GF-D8 (cell line): ENCODE measurements around the gene FCRLB.
"Not testable (repeated sequence)": the region's sequence is repeated elsewhere in the genome, so short reads cannot be mapped to it uniquely, and the experiment has no call there.

Experiments
- DNase-seq: peaks from one replicate; lab custom pipeline; 2025; lab: John Stamatoyannopoulos, UW

The FCRLB gene

DNA sequence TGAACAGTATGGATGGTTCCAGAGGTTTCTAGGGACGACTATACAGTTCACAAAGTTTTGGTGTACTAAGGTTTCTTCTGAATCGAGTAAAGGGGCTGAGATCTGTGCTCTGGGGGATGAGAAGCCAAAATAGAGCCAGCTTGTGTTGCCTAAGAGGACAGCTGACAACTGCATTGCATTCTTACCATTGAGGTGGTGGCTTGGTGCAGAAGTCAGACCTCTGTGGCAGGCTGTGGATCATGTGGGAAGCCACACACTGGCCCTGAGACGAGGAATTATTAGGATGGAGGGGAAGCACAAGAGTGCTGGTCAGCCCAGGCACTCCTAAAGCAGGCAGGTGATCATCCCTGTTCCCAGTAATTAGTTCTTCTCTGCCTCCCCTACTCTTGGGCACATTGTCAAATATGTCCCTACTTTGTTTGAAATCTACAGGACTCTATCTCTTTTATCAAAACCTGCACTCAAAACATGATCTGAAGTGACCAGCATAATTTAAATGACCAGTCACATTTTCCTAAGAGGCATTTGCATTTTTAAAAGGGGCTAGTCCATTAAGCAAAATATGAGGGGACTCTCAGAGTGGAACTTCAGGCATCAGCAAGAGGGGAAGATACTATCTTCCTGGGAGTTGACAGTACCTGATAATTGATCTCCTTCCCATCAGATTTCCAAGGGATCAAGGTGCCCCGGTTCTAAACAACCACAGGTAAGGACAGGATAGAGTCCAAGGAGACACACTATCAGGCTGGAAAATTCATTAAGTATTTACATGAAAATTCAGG, at the start of gene FCRLB:
Gene FCRLB, plus strand, starts transcription at position 589 of the 782 bp plus-strand sequence. CDS start 1,129 bp downstream, outside the sequence.
- no peak for DNase-seq

DNA sequence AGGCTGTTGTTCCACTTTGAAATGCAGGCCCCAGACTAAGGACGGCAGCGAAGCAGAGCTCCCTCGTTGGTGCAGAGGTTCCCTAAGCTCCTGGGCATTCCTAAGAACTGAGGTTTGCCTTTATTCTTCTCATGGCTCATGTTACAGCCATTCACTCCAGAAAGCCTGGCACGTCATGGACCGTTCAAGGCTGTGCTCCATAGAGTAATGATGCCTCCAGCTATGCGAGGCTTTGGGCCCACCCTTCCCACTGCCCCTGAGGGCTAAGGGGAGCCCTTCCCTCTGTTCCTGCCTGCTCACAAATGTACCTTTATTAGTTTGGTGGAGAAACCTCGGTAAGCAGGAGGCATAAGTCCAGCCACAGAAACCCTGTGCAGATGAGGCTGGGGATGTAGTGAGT, 47.9 kb upstream of the FCRLB start:
- DNase-seq: not testable (repeated sequence)

- not testable (repeated sequence) for DNase-seq
These were observed 46.9 kb upstream of the FCRLB start for GRCh38 chr1:161674447-161674846.

GRCh38 chr1:161674908-161675307, 46.4 kb upstream of the FCRLB start:
- DNase-seq: not testable (repeated sequence)

- DNase-seq: no peak
These were observed 44.9 kb upstream of the FCRLB start for GRCh38 chr1:161676441-161676840.

GRCh38 chr1:161676958-161677689, 44.2 kb upstream of the FCRLB start:
- no peak for DNase-seq

DNA sequence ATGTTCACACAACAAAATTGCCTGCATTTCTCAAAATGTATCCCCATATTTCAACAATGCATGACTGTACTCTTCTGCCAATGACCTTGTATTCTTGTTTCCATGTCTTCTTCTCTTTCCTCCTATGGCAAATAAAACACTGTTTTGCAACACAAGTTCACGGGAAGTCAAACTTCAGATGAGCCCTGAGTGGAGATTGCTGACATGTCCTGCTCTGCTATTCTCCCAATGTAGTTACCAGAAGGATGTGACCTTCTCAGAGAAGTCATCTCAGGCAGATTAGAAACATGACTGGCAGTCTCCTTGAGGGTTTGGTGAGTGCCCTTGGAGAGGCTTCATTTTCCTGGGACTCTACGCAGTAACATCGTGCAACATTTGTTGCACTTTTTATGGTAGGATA, 42.8 kb upstream of the FCRLB start:
- DNase-seq: no peak

- no peak for DNase-seq
These were observed 39.5 kb upstream of the FCRLB start for GRCh38 chr1:161681879-161682278.

- DNase-seq: no peak
These were observed 32.4 kb upstream of the FCRLB start for GRCh38 chr1:161688946-161689345.

- DNase-seq: no peak
These were observed 29.5 kb upstream of the FCRLB start for GRCh38 chr1:161691846-161692245.

DNA sequence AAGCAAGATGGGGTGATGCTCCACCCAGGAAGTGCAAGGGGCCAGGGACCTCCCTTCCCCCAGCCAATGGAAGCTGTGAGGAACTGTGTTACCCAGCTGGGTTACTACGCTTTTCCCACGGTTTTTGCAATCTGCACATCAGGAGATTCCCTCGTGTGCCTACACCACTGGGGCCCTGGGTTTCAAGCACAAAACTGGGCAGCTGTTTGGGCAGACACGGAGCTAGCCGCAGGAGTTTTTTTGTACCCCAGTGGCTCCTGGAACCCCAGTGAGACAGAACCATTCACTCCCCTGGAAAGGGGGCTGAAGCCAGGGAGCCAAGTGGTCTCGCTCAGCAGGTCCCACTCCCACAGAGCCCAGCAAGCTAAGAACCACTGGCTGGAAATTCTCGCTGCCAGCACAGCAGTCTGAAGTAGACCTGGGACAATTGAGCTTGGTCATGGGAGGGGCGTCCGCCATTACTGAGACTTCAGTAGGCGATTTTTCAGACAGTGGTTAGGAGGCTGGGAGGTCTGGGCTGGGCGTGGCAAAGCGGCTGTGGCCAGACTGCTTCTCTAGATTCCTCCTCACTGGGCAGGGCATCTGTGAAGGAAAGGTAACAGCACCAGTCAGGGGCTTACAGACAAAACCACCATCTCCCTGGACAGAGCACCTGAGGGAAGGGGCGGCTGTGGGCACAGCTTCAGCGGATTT, 28.2 kb upstream of the FCRLB start:
- DNase-seq: not testable (repeated sequence)

DNA sequence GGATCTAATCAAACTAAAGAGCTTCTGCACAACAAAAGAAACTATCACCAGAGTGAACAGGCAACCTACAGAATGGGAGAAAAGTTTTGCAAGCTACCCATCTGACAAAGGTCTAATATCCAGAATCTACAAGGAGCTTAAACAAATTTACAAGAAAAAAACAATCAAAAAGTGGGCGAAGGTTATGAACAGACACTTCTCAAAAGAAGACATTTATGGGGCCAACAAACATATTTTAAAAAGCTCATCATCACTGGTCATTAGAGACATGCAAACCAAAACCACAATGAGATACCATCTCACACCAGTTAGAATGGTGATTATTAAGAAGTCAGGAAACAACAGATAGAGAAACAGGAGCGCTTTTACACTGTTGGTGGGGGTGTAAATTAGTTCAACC, 23.0 kb upstream of the FCRLB start:
- DNase-seq: not testable (repeated sequence)

- DNase-seq: no peak
These were observed 19.1 kb upstream of the FCRLB start for GRCh38 chr1:161702250-161702649.

- DNase-seq: no peak
These were observed 15.8 kb upstream of the FCRLB start for GRCh38 chr1:161705537-161705936.

- no peak for DNase-seq
These were observed 15.2 kb upstream of the FCRLB start for GRCh38 chr1:161706113-161706481.

- DNase-seq: no peak
These were observed 14.6 kb upstream of the FCRLB start, which contains the start of gene FCRLA for GRCh38 chr1:161706482-161707347. Gene FCRLA (plus strand): TSS chr1:161707229. CDS start chr1:161707265, 36 bp downstream.

GRCh38 chr1:161707503-161707902, 13.8 kb upstream of the FCRLB start:
- DNase-seq: no peak

GRCh38 chr1:161709373-161709772, 12.0 kb upstream of the FCRLB start:
- DNase-seq: no peak

DNA sequence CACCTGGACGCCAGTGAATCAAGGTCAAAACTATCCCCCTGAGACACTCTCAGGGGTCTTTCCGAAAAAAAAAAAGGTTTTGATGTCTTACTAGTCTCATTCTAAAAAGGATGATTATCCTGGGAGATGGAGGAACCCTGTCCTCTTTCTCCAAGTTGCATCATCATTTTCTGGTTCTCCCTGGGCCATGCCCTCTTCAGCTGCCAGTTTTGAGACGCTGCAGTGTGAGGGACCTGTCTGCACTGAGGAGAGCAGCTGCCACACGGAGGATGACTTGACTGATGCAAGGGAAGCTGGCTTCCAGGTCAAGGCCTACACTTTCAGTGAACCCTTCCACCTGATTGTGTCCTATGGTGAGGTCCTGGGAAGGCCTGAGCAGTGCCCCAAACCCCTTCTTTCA, 10.8 kb upstream of the FCRLB start:
- DNase-seq: no peak

- no peak for DNase-seq
These were observed 2.6 kb upstream of the FCRLB start for GRCh38 chr1:161718559-161719324.

- DNase-seq: no peak
These were observed 2.1 kb upstream of the FCRLB start for GRCh38 chr1:161719325-161719611.
